NB4 (cell line): ENCODE data around the gene CCDC68.

Experiments used
- CTCF ChIP-seq: IDR thresholded peaks from one replicate; pipeline ENCODE4 v1.5.1; 2012; ENCODE audit warnings: low read depth, low read length
- POLR2A ChIP-seq: IDR thresholded peaks from 2 replicates; pipeline ENCODE4 v1.6.1; 2011; ENCODE audit warnings: mild to moderate bottlenecking; ENCODE audit not compliant: insufficient read length; ENCODE audit errors: extremely low read depth

- TF ChIP-seq POLR2A (no peak), CTCF (no peak)
These were observed 44.4 kb upstream of the CCDC68 start for GRCh38 chr18:55003695-55004094.
